GM21717 (cell line): Measurements from ENCODE around the gene SLC12A5.
"Not testable (repeated sequence)": the region's sequence is repeated elsewhere in the genome, so short reads cannot be mapped to it uniquely, and the experiment has no call there.

Experiments
- ATAC-seq: cut with Tn5 transposase; IDR thresholded peaks from one replicate; pipeline ENCODE4 v1.9.1; 2021; ENCODE audit warnings: mild to moderate bottlenecking, moderate library complexity; ENCODE audit not compliant: unreplicated experiment

SLC12A5 gene

GRCh38 chr20:46073443-46073842, 44.4 kb downstream of the SLC12A5 start:
- ATAC-seq, result no peak

DNA sequence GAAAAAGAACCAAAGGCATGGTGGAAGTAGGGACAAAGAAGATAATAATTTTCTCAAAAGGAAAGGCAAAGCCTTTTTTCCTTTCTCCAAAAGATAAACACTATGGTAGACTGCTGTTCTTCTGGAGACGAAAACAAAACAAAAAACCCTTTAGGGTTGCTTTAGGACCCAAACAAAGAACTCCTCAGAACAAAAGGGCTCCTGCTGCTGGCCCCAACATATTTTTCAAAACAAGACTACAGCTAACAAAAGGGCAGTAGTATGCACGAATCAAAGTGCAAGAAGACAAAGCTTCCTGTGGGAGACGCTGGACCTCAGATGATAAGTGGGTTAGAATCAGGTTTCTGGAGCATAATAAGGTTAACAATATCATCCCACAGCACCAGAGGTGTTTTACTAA, 45.0 kb downstream of the SLC12A5 start:
- no peak for ATAC-seq

- no peak for ATAC-seq
Measured at GRCh38 chr20:46076806-46077205, 47.8 kb downstream of the SLC12A5 start.

GRCh38 chr20:46077642-46078305, 48.8 kb downstream of the SLC12A5 start:
- no peak for ATAC-seq

DNA sequence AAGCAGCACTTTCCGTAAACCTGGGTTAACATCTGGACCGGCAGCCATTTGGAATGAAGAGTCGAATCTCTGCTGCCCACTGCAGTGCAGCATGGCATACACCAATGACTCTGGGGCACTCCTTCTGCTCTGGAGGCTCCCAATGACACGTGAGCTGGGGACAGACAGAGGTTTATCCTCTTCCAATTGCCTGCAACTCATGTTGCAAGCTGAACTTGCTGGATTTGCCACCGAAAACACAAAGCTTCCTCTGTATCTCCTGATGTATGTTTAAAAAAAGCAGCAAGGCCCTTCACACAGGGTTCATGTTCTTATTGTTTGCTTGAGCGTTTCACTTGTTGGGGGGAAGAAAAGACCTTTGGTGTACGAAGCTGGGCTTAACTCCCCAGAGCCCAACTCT, 49.9 kb downstream of the SLC12A5 start:
- no peak for ATAC-seq

DNA sequence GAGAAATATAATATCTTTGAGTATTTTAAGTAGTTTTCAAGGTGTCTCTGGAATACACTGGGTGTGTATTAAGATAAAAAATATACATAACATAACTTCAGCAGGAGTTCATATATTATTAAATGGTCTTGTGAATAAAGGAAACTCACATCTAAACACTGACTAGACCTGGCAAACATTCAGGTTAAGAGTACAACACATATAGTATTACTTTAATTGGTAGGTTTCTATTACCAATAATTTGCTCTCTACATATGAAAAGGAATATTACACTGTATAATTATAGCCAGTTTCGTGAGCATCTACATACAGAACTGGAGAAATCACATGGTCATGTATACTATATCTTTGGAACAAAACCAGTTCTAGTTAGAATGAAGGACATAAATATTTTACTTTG, 52.1 kb downstream of the SLC12A5 start:
- ATAC-seq, result no peak

DNA sequence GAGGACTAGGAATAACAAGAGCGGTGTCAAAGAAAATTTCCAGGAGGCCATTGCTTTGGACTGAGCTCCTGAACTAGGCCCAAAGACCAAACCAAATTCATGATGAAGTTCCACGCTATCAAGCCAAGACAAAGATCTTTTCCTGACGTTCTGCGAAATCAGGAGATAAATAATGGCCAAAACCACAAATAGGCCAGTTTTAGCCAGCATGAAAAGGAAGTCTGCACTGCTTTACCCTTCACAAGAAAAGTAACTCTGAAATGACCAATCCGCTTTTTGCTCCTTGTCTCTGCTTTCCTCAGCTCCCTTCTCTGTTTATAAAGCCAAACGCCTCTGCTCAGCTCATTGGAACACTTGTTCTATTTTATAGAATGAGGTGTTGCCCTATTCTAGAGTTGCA, 54.1 kb downstream of the SLC12A5 start:
- ATAC-seq, result no peak

- no peak for ATAC-seq
Measured at GRCh38 chr20:46083531-46084061, 54.6 kb downstream of the SLC12A5 start.

DNA sequence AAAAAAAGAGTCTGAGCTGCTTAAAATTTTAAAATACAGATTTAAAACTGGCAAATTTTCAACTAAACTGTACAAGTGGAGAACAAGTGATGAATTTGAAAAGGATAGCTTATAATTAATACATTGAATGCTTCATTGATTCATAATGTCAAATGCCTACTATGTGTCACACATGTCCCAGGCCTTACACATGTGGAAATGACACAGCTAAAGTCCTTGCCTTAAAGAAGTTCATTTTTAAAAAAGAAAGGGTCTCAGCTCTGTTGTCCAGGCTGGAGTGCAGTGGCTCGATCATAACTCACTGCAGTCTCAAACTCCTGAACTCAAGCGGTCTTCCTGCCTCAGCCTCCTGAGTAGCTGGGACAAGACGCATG, 55.8 kb downstream of the SLC12A5 start:
- ATAC-seq, result no peak

- ATAC-seq, result no peak
Measured at GRCh38 chr20:46085179-46085851, 56.3 kb downstream of the SLC12A5 start.

GRCh38 chr20:46087161-46087560, 58.1 kb downstream of the SLC12A5 start:
- ATAC-seq, result no peak

DNA sequence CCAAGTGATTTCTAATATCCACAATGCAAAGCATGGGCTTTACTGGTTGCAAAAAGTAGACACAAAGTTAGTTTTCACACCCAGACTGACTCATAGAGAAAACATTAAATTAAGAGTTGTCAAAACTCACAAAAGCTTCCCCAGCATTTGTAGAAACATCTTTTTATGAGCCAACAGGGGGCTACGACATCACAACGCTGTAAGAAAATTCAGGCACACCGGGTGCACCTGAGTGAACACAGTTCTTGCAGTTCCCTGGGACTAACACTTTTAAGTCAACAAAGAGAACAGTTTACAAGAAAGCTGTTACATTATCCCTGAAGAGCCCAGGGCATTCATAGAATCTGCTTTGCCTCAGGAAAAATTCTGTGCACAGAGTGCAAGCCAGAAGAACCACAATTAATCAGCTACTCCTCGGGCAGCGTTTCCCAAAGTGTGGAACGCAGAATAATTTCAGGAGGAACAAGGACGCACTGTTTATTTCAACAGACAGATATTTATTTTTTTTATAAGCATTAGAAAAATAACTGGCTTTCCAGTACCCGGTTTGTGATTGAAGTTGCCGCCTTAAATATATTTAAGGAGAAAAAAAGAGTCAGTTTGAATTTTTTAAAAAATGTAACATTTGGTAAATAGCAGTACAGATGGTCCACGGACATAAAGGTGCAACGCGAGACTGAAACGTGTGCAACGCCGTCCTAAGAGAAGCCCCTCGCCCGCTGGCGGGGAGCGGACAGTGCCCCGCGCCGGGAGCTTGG, 59.6 kb downstream of the SLC12A5 start:
- ATAC-seq, result peak; percentile 17

DNA sequence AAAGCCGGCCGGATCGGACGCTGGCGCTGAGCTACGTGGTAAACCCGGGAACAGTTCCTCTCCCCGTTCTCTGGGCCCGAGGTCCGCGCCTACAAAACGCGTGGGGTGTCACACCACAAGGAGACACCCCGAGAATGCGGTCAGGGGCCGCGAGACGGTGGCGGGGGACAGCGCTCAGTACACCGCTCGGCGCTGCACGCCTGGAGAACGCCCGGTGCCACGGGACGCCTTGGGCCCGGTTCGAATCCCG, 60.1 kb downstream of the SLC12A5 start:
- peak; percentile 29 for ATAC-seq

- ATAC-seq, result peak; percentile 75
Measured at GRCh38 chr20:46089417-46090388, 60.7 kb downstream of the SLC12A5 start, which contains the start of gene NCOA5. Gene NCOA5, minus strand, starts transcription at chr20:46089962. Its CDS starts 10,538 bp downstream, at chr20:46079424.

DNA sequence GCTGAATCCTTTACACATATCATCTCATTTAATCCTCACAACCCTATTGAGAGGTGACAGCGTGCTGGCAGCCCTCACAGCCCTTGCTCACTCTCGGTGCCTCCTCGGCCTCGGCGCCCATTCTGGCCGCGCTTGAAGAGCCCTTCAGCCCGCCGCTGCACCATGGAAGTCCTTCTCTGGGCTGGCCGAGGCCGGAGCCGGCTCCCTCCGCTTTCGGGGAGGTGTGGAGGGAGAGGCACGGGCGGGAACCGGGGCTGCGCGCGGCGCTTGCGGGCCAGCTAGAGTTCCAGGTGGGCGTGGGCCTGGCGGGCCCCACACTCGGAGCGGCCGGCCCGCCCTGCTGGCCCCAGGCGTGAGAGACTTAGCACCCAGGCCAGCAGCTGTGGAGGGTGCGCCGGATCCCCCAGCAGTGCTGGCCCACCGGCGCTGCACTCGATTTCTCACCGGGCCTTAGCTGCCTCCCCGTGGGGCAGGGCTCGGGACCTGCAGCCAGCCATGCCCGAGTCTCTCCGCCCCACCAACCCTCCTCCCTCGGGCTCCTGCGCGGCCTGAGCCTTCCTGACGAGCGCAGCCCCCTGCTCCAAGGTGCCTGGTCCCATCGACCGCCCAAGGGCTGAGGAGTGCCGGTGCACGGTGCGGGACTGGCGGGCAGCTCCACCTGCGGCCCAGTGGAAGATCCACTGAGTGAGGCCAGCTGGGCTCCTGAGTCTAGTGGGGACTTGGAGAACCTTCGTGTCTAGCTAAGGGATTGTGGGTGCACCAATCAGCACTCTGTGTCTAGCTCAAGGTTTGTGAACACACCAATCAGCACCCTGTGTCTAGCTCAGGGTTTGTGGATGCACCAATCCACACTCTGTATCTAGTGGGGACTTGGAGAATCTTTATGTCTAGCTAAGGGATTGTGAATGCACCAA, 62.9 kb downstream of the SLC12A5 start:
- not testable (repeated sequence) for ATAC-seq

- ATAC-seq, result no peak
Measured at GRCh38 chr20:46093531-46093930, 64.5 kb downstream of the SLC12A5 start.

GRCh38 chr20:46099491-46100287, 70.7 kb downstream of the SLC12A5 start:
- ATAC-seq, result no peak

DNA sequence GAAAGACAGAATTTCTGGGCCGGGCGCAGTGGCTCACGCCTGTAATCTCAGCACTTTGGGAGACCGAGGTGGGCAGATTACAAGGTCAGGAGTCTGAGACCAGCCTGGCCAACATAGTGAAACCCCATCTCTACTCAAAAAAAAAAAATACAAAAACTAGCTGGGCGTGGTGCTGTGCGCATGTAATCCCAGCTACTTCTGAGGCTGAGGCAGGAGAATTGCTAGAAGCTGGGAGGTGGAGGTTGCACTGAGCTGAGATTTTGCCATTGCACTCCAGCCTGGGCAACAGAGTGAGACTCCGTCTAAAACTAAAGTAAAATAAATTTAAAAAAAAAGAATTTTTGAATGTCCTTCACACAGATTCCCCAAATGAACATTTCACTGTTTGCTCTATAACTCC, 71.4 kb downstream of the SLC12A5 start:
- not testable (repeated sequence) for ATAC-seq

DNA sequence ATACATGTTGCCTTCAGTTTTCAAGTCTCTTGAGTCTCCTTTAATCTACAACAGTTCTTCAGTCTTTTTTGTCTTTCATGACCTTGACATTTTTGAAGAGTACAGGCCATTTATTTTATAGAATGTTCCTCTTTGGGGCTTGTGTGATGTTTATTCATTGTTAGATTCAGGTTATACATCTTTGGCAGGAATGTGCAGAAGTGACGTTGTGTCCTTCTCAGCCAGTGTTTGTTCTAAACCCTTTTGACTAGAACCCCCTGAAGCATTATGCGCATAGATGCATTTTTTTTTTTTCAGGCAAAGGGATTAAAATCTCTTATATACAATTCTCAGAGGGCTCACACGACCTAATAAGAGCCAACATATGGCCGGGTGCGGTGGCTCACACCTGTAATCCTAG, 72.0 kb downstream of the SLC12A5 start:
- ATAC-seq, result no peak
